Chondrocyte (in vitro differentiated cells): ENCODE results near the gene TLR8. TPM values are rescaled to one million over a fixed set of nuclear protein-coding genes. Genes with fewer than 3 reads are reported as not detected.
A peak's percentile ranks its signal among the peaks of the same experiment; 100 is the strongest.

Experiments
- DNase-seq: peaks from one replicate; pipeline ENCODE4 v3.0.0; 2021; ENCODE audit warnings: mixed read lengths, low spot score
- H3K27ac Mint-ChIP-seq: one replicate; pipeline ENCODE4 v1.8.0; 2021; ENCODE audit warnings: mild to moderate bottlenecking, moderate library complexity, mixed read lengths; ENCODE audit not compliant: unreplicated experiment
- H3K27me3 Mint-ChIP-seq: 2 replicates; pipeline ENCODE4 v1.8.0; 2021; ENCODE audit warnings: low read depth, mixed read lengths
- H3K36me3 Mint-ChIP-seq: 2 replicates; pipeline ENCODE4 v1.8.0; 2021; ENCODE audit warnings: low read depth, mixed read lengths
- H3K4me1 Mint-ChIP-seq: 2 replicates; pipeline ENCODE4 v1.8.0; 2021; ENCODE audit warnings: low read depth, mild to moderate bottlenecking, mixed read lengths
- H3K4me3 Mint-ChIP-seq: one replicate; pipeline ENCODE4 v1.8.0; 2021; ENCODE audit warnings: mild to moderate bottlenecking, moderate library complexity, mixed read lengths; ENCODE audit not compliant: unreplicated experiment
- H3K9me3 Mint-ChIP-seq: 2 replicates; pipeline ENCODE4 v1.8.0; 2021; ENCODE audit warnings: low read depth, mixed read lengths
- total RNA-seq: library from RNA; stranded (reverse); gene quantifications from 3 replicates; pipeline ENCODE4 v1.2.1, GENCODE V29; 2021
- TF ChIP-seq, protein P1 (sequence below): fragments of 200-600 bp; sonication (generic); IDR thresholded peaks from 2 replicates; pipeline ENCODE4 v1.5.0; 2021; ENCODE audit warnings: antibody characterized with exemption, mild to moderate bottlenecking, moderate library complexity

Gene TLR8
- total RNA-seq, 1 donor from 2014 or later: not detected

DNA sequence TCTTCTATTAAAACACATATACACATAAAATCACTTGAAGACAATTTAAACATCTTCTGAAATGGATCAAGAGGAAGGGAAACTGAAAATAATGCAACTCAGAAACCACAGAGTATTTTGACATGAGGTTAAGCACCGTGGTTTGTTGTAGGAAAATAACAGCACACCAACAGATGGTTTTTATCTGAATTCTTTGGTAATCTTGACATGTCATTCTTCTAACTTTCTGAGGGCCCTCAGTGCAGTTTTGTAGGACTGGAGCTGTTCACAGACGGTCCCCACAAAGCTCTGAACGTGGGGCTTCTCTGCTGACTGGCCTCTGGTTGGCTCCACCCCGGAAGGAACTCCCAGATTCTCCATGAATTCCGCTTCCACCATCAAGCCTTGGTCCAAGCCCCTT is 16.0 kb upstream of the TLR8 start:
- no peak overlapping the region for H3K27ac Mint-ChIP-seq
- TF ChIP-seq, protein P1, sequence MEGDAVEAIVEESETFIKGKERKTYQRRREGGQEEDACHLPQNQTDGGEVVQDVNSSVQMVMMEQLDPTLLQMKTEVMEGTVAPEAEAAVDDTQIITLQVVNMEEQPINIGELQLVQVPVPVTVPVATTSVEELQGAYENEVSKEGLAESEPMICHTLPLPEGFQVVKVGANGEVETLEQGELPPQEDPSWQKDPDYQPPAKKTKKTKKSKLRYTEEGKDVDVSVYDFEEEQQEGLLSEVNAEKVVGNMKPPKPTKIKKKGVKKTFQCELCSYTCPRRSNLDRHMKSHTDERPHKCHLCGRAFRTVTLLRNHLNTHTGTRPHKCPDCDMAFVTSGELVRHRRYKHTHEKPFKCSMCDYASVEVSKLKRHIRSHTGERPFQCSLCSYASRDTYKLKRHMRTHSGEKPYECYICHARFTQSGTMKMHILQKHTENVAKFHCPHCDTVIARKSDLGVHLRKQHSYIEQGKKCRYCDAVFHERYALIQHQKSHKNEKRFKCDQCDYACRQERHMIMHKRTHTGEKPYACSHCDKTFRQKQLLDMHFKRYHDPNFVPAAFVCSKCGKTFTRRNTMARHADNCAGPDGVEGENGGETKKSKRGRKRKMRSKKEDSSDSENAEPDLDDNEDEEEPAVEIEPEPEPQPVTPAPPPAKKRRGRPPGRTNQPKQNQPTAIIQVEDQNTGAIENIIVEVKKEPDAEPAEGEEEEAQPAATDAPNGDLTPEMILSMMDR: no peak
- no peaks in the 10 kb centered on the region for H3K36me3 Mint-ChIP-seq
- peaks cover 17% of the 10 kb centered on the region for H3K9me3 Mint-ChIP-seq
- no peaks in the 10 kb centered on the region for H3K27me3 Mint-ChIP-seq
- H3K4me3 Mint-ChIP-seq: no peak overlapping the region
- no peak for DNase-seq
- peaks cover 15% of the 10 kb centered on the region for H3K4me1 Mint-ChIP-seq

DNA sequence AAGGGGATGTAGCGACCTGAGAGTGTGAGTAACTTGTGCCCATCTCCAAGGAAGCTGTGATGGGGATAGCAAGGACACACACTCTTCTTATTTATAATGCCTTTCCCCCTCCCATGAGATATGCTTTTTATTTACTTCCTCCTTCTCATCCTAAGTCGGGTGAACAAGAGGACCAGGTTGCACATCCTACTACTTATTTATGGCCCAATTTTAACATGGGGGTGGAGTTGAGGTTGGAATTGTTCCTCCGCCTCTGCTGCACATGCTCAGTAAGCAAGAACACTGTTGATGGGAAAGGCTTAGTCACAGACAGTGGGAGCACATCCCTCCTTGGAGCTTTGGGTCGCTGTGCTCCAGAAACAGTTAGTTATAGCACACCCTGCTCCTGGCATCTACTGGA is 15.2 kb upstream of the TLR8 start:
- peaks cover 17% of the 10 kb centered on the region for H3K9me3 Mint-ChIP-seq
- no peaks in the 10 kb centered on the region for H3K36me3 Mint-ChIP-seq
- no peak overlapping the region for H3K4me3 Mint-ChIP-seq
- H3K27ac Mint-ChIP-seq: no peak overlapping the region
- no peaks in the 10 kb centered on the region for H3K27me3 Mint-ChIP-seq
- H3K4me1 Mint-ChIP-seq: peaks cover 16% of the 10 kb centered on the region
- TF ChIP-seq, protein P1: no peak
- no peak for DNase-seq

DNA sequence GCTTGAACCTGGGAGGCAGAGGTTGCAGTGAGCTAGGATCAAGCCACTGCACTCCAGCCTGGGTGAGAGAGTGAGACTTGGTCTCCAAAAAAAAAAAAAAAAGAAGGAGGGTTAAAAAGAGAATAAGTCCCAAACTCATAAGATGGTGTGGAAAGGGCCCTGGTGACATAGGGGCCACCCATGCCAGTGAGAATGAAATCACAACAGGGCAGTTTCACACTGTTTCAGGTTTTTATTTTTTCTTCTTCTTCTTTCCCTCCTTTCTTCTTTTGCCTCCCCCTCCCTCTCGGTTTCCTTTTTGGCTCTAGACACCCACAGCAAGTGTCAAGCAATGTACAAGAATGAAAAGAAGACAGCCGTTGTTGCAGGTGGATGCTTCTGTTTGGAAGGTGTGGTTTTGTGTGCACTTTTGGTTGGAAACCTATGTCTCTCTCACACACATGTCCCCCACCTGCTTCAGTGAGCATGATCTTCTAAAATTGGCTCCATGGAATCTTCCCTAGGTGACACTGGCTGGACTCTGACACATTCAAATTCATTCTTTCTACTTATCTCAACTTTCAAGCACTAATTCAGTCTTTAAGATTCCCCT is 14.4 kb upstream of the TLR8 start:
- Mint-ChIP-seq H3K27me3 (no peaks in the 10 kb centered on the region), H3K9me3 (peaks cover 17% of the 10 kb centered on the region), H3K4me1 (peaks cover 16% of the 10 kb centered on the region), H3K36me3 (no peaks in the 10 kb centered on the region), H3K4me3 (no peak overlapping the region), H3K27ac (no peak overlapping the region)
- TF ChIP-seq, protein P1: no peak
- no peak for DNase-seq

DNA sequence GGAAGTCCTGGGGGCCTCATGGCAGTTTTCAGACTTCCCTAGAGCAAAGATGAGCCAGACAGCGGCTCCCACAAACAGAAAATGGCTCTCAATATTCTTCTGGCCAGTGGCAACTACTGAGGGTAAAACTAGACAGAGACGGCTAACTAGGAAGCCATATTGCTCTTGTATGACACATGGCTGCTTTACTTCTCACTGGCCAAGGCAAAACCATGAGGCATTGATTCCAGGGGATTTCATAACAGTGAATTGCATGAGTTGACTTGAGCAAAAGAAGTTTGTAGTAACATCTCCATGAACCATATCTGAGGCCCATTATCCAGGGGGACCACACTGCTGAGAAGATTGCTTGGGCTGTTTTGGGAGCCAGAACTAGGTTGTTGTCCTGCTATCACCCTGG is 13.7 kb upstream of the TLR8 start:
- DNase-seq: no peak
- no peak overlapping the region for H3K4me3 Mint-ChIP-seq
- no peaks in the 10 kb centered on the region for H3K27me3 Mint-ChIP-seq
- peaks cover 17% of the 10 kb centered on the region for H3K9me3 Mint-ChIP-seq
- TF ChIP-seq, protein P1: no peak
- H3K4me1 Mint-ChIP-seq: peaks cover 16% of the 10 kb centered on the region
- H3K27ac Mint-ChIP-seq: no peak overlapping the region
- no peaks in the 10 kb centered on the region for H3K36me3 Mint-ChIP-seq

DNA sequence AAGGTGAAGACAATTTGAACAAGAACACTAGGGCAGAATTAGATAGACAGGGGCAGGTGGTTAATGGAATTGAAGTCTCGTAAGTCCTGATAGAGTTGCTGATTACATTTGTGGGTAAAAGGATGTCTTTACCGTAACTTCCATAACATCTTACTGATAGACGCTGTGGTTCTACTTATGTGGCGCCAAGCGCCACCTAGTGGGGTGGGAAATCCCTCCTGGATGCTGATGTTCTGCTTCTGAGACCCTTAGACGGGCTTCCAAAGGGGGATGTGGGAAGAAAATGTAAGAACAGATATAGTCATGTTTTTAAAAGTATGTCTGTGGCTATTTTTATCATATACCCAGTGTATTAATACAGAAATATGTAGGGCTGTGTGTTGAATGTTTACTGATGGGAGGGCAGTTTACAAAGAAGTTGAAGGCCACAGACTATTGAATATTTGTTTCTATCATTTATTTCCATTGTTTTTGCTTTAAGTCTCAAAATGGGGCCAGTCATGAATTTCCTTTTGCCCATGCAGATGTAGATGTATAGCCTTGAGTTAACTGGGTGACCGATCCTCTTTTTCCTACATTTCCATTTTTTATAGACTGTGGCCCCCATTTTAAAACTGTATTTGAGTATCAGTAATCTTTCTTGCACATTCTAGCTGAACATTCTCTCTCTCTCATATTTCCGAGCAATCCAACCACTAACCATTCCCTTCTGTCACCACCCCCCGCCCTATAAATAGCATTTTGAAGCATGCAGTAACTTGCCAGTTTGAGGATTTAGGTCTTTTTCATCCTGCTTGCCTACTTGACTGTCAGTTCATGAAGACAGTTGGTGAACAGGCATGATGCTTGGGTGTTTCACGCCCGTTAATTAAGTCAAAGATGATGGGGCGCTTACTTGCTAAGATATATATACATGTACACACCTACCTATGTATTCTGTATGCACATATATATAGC is 12.1 kb upstream of the TLR8 start:
- no peaks in the 10 kb centered on the region for H3K36me3 Mint-ChIP-seq
- H3K4me1 Mint-ChIP-seq: peaks cover 16% of the 10 kb centered on the region
- peaks cover 2% of the 10 kb centered on the region for H3K27me3 Mint-ChIP-seq
- no peak overlapping the region for H3K4me3 Mint-ChIP-seq
- TF ChIP-seq, protein P1: peak; percentile 81
- no peak overlapping the region for H3K27ac Mint-ChIP-seq
- DNase-seq: no peak
- H3K9me3 Mint-ChIP-seq: peaks cover 17% of the 10 kb centered on the region
